GM18873 (cell line): ENCODE measurements around the gene TDRD1.
"Not testable (repeated sequence)": the region's sequence is repeated elsewhere in the genome, so short reads cannot be mapped to it uniquely, and the experiment has no call there.

Experiments used
- ATAC-seq: cut with Tn5 transposase; IDR thresholded peaks from one replicate; pipeline ENCODE4 v1.9.1; 2021; ENCODE audit warnings: mild to moderate bottlenecking, moderate library complexity, moderate number of reproducible peaks; ENCODE audit not compliant: unreplicated experiment, low FRiP score

TDRD1 gene

GRCh38 chr10:114179148-114179547 lies at the start of gene TDRD1:
TDRD1 (plus strand) TSS chr10:114179353; CDS start chr10:114187832, 8,479 bp downstream.
- no peak for ATAC-seq

GRCh38 chr10:114131094-114131493 lies 48.1 kb upstream of the TDRD1 start:
- ATAC-seq = no peak

GRCh38 chr10:114135476-114135875 lies 43.7 kb upstream of the TDRD1 start:
- no peak for ATAC-seq

- ATAC-seq = no peak
Measured at GRCh38 chr10:114138581-114138980, 40.6 kb upstream of the TDRD1 start.

GRCh38 chr10:114140036-114140435 lies 39.1 kb upstream of the TDRD1 start:
- ATAC-seq = no peak

- not testable (repeated sequence) for ATAC-seq
Measured at GRCh38 chr10:114140827-114141226, 38.3 kb upstream of the TDRD1 start.

GRCh38 chr10:114142018-114142417 lies 37.1 kb upstream of the TDRD1 start:
- no peak for ATAC-seq

GRCh38 chr10:114143160-114143559 lies 36.0 kb upstream of the TDRD1 start:
- no peak for ATAC-seq

- ATAC-seq = not testable (repeated sequence)
Measured at GRCh38 chr10:114149476-114149875, 29.7 kb upstream of the TDRD1 start.

GRCh38 chr10:114151486-114151885 lies 27.7 kb upstream of the TDRD1 start:
- ATAC-seq = no peak

GRCh38 chr10:114151892-114152291 lies 27.3 kb upstream of the TDRD1 start:
- no peak for ATAC-seq

GRCh38 chr10:114157912-114158311 lies 21.2 kb upstream of the TDRD1 start:
- ATAC-seq = no peak

GRCh38 chr10:114163062-114163461 lies 16.1 kb upstream of the TDRD1 start:
- ATAC-seq = no peak

GRCh38 chr10:114166043-114166442 lies 13.1 kb upstream of the TDRD1 start:
- no peak for ATAC-seq

- no peak for ATAC-seq
Measured at GRCh38 chr10:114166494-114166893, 12.7 kb upstream of the TDRD1 start.

GRCh38 chr10:114167985-114168384 lies 11.2 kb upstream of the TDRD1 start:
- no peak for ATAC-seq

GRCh38 chr10:114168450-114169009 lies 10.6 kb upstream of the TDRD1 start:
- no peak for ATAC-seq

GRCh38 chr10:114172216-114172615 lies 6.9 kb upstream of the TDRD1 start:
- no peak for ATAC-seq

GRCh38 chr10:114172776-114173602 lies 6.2 kb upstream of the TDRD1 start:
- no peak for ATAC-seq

GRCh38 chr10:114173603-114173920 lies 5.6 kb upstream of the TDRD1 start:
- no peak for ATAC-seq

- ATAC-seq = peak; percentile 98
Measured at GRCh38 chr10:114173921-114174694, 5.0 kb upstream of the TDRD1 start, which contains the start of gene CCDC186. CCDC186 (minus strand) TSS chr10:114174203; CDS start chr10:114163268, 10,935 bp downstream.
